Adrenal gland (tissue), 12 donors: ENCODE data around the gene XRCC1. TPM values are rescaled to one million over a fixed set of nuclear protein-coding genes. Genes with fewer than 3 reads are reported as not detected.

ENCODE experiments used
- DNase-seq, 7 donors: peaks; one replicate each; pipeline ENCODE4 v3.0.0-alpha.2; 2019 to 2020
- H3K27ac ChIP-seq, 5 donors: fragments of 200-600 bp; sonication (generic) in 4 of 5; 1 replicate in 3 of 5; 2 replicates in 2 of 5; pipeline versions ENCODE4 v1.5.1 to v1.8.0; 2016 to 2020; ENCODE audit warnings: mild to moderate bottlenecking in 1 of 5
- H3K27me3 ChIP-seq: fragments of 200-600 bp; 2 replicates; pipeline ENCODE4 v1.8.0; 2021
- H3K36me3 ChIP-seq, 2 donors: fragments of 200-600 bp; replicated peaks in 1 of 2; 1 replicate in 1 of 2; 2 replicates in 1 of 2; pipeline versions ENCODE4 v1.5.1 to v1.8.0; 2018 to 2022
- H3K4me1 ChIP-seq, 2 donors: fragments of 200-600 bp; replicated peaks in 1 of 2; 1 replicate in 1 of 2; 2 replicates in 1 of 2; pipeline versions ENCODE4 v1.5.1 to v1.8.0; 2018 to 2021
- H3K4me3 ChIP-seq, 4 donors: fragments of 200-600 bp; sonication (generic) in 3 of 4; one replicate each; pipeline ENCODE4 v1.5.1; 2016 to 2018
- H3K9me3 ChIP-seq, 3 donors: fragments of 200-600 bp; sonication (generic) in 1 of 3; replicated peaks in 1 of 3; 1 replicate in 2 of 3; 2 replicates in 1 of 3; pipeline versions ENCODE4 v1.5.1 to v1.8.0; 2016 to 2021
- CTCF ChIP-seq, 6 experiments: fragments of 450-650 bp in 4 of 6; fragments of 200-600 bp in 2 of 6; sonication (generic) in 1 of 6; IDR thresholded peaks; 1 replicate in 5 of 6; 2 replicates in 1 of 6; pipeline versions ENCODE4 v1.5.1 to v1.8.0; 2016 to 2021; ENCODE audit warnings: antibody characterized with exemption in 6 of 6, mild to moderate bottlenecking in 2 of 6, moderate library complexity in 1 of 6
- POLR2A ChIP-seq, 2 donors: fragments of 450-650 bp; IDR thresholded peaks; one replicate each; pipeline ENCODE4 v1.6.1; 2017; ENCODE audit warnings: antibody characterized with exemption in 2 of 2, mild to moderate bottlenecking in 2 of 2, moderate library complexity in 1 of 2
- WGBS, 4 donors: extraction: QIAGEN DNeasy Blood & Tissue Kit in 2 of 4; methylation state at CpG; one replicate each; pipeline versions ENCODE4 v1.1.5 to v1.1.7; 2013 to 2017; 5-methylcytosine and 5-hydroxymethylcytosine counted together
- intact Hi-C, 2 donors: fragments of 100-400 bp; cut with DNase I; formaldehyde crosslinking; loops; one replicate each; pipeline versions ENCODE4 v1.14.1 to v1.15.0; 2022 to 2023
- polyA plus RNA-seq, 3 donors: library from polyadenylated mRNA; stranded (reverse); fragments of 200-250 nt in 2 of 3; fragments of 350-450 nt in 1 of 3; fragmentation: Illumina TruSeq in 1 of 3; extraction: RNeasy Lipid Tissue Mini Kit (QIAGEN cat#74804) in 1 of 3; gene quantifications; one replicate each; pipeline ENCODE4 v1.2.3, GENCODE V29; 2013 to 2014
- total RNA-seq, 9 donors: library from RNA; depleted of rRNA in 4 of 9; stranded (reverse); fragments of >200 nt in 4 of 9; fragments of 120-200 nt in 1 of 9; fragmentation: NEBNext Ultra II Directional in 1 of 9; extraction: Animal tissue kit (Norgen Biotek cat#: 25700) in 1 of 9; gene quantifications; one replicate each; pipeline versions ENCODE4 v1.1.0 to v1.2.4, GENCODE V29; 2013 to 2023
- donor health status: healthy with polysubstance abuse.
- donor health status: Bipolar disorder and iron deficiency.
- donor health status: DM: yes; HTN: yes; CAD: no.
- donor health status: DM: no; HTN: no; CAD: no.
- donor health status: DM: no; HTN: no; CAD: no.
- donor health status: DM: yes; HTN: yes; CAD: no.

Gene XRCC1
- total and polyA plus RNA-seq, 12 donors = 15.7 to 37.2 (median 29.5) TPM

GRCh38 chr19:43618921-43619261, 43.6 kb upstream of the XRCC1 start:
- intact Hi-C loops = no loop called here
- Histone ChIP-seq H3K27me3 (no peaks in the 10 kb centered on the region), H3K9me3 (no peaks in the 10 kb centered on the region), H3K4me1 (peaks cover 9 to 36% of the 10 kb centered on the region in 2 donors), H3K36me3 (peaks cover 0 to 1% of the 10 kb centered on the region in 2 donors), H3K4me3 (peak overlapping the region; percentile 37 to 91 (median 80)), H3K27ac (peak overlapping the region; percentile 73 to 96 (median 94))
- DNase-seq = peak in 3 of 7 donors; percentile 29 to 64 (median 33)
- TF ChIP-seq CTCF (IDR thresholded peaks at IDR 0.05) = no peak
- 0 to 1% (median 0%) methylated on average over 7 to 14 of the region's 14 CpGs for WGBS, 4 donors

GRCh38 chr19:43616954-43617353, 41.6 kb upstream of the XRCC1 start:
- DNase-seq = no peak
- H3K27me3 ChIP-seq = no peaks in the 10 kb centered on the region
- no peaks in the 10 kb centered on the region for H3K9me3 ChIP-seq
- WGBS, 4 donors = 89 to 92% (median 90%) methylated on average over 5 to 6 of the region's 6 CpGs
- no peak for TF ChIP-seq POLR2A (IDR thresholded peaks at IDR 0.05)
- no peak for TF ChIP-seq CTCF (IDR thresholded peaks at IDR 0.05)
- H3K4me3 ChIP-seq = no peak overlapping the region
- H3K36me3 ChIP-seq = peaks cover 0 to 11% of the 10 kb centered on the region in 2 donors
- H3K27ac ChIP-seq = peak overlapping the region in 2 of 5 donors; percentile 9 to 38
- intact Hi-C loops = no loop called here
- peaks cover 9 to 36% of the 10 kb centered on the region in 2 donors for H3K4me1 ChIP-seq

- no peak for TF ChIP-seq CTCF (IDR thresholded peaks at IDR 0.05)
- TF ChIP-seq POLR2A (IDR thresholded peaks at IDR 0.05) = no peak
- Histone ChIP-seq H3K27ac (peak overlapping the region in 2 of 5 donors; percentile 9 to 38), H3K4me3 (no peak overlapping the region), H3K9me3 (no peaks in the 10 kb centered on the region), H3K4me1 (peaks cover 9 to 36% of the 10 kb centered on the region in 2 donors), H3K36me3 (peaks cover 0 to 11% of the 10 kb centered on the region in 2 donors), H3K27me3 (no peaks in the 10 kb centered on the region)
- intact Hi-C loops = no loop called here
- no peak for DNase-seq
- 27 to 56% (median 40%) methylated on average over 1 of the region's 1 CpG for WGBS, 4 donors
These were observed 41.0 kb upstream of the XRCC1 start for GRCh38 chr19:43616306-43616705.

- peaks cover 6 to 20% of the 10 kb centered on the region in 2 donors for H3K4me1 ChIP-seq
- TF ChIP-seq CTCF (IDR thresholded peaks at IDR 0.05) = no peak
- TF ChIP-seq POLR2A (IDR thresholded peaks at IDR 0.05) = no peak
- intact Hi-C loops = no loop called here
- no peak overlapping the region for H3K4me3 ChIP-seq
- 97 to 99% (median 98%) methylated on average over 7 to 12 of the region's 12 CpGs for WGBS, 4 donors
- H3K36me3 ChIP-seq = peaks cover 0 to 17% of the 10 kb centered on the region in 2 donors
- H3K9me3 ChIP-seq = no peaks in the 10 kb centered on the region
- H3K27me3 ChIP-seq = no peaks in the 10 kb centered on the region
- DNase-seq = no peak
- no peak overlapping the region for H3K27ac ChIP-seq
These were observed 37.0 kb upstream of the XRCC1 start for GRCh38 chr19:43612374-43612773.
